ENCODE measurements around the gene LRP8.

LRP8 gene

DNA sequence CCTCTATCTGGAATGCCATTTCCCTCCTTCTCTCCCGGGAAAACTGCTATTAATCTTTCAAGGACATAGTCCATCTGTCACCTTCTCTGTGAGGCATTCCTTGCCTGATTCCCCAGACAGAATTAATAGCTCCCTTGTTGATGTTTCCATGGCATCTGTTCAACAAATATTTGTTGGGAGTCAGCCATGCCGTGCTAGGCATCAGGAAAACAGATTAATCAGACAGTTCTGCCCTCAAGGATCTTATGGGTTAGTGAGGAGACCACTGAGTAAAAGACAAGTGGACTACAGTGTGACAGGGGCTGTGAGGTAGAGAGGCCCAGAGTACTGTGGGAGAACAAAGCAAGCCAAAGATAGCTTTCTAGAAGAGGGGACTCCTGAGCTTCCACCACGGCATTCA is 78.2 kb downstream of the LRP8 start:
- Histone ChIP-seq H3K4me3 (replicated peaks; ENCODE audit: low read depth, low read length) (no peak overlapping the region), H3K36me3 (ENCODE audit: control insufficient read depth, insufficient read depth, low read length) (peaks cover 16% of the 10 kb centered on the region), H3K27me3 (replicated peaks; ENCODE audit: control insufficient read depth, insufficient read depth, low read length) (no peaks in the 10 kb centered on the region)
- TF ChIP-seq, protein P1, sequence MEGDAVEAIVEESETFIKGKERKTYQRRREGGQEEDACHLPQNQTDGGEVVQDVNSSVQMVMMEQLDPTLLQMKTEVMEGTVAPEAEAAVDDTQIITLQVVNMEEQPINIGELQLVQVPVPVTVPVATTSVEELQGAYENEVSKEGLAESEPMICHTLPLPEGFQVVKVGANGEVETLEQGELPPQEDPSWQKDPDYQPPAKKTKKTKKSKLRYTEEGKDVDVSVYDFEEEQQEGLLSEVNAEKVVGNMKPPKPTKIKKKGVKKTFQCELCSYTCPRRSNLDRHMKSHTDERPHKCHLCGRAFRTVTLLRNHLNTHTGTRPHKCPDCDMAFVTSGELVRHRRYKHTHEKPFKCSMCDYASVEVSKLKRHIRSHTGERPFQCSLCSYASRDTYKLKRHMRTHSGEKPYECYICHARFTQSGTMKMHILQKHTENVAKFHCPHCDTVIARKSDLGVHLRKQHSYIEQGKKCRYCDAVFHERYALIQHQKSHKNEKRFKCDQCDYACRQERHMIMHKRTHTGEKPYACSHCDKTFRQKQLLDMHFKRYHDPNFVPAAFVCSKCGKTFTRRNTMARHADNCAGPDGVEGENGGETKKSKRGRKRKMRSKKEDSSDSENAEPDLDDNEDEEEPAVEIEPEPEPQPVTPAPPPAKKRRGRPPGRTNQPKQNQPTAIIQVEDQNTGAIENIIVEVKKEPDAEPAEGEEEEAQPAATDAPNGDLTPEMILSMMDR (IDR thresholded peaks at IDR 0.05; ENCODE audit: insufficient read depth, low read length, poor library complexity, severe bottlenecking), result no peak
- DNase-seq (ENCODE audit: extremely low read depth, insufficient read length), result no peak

DNA sequence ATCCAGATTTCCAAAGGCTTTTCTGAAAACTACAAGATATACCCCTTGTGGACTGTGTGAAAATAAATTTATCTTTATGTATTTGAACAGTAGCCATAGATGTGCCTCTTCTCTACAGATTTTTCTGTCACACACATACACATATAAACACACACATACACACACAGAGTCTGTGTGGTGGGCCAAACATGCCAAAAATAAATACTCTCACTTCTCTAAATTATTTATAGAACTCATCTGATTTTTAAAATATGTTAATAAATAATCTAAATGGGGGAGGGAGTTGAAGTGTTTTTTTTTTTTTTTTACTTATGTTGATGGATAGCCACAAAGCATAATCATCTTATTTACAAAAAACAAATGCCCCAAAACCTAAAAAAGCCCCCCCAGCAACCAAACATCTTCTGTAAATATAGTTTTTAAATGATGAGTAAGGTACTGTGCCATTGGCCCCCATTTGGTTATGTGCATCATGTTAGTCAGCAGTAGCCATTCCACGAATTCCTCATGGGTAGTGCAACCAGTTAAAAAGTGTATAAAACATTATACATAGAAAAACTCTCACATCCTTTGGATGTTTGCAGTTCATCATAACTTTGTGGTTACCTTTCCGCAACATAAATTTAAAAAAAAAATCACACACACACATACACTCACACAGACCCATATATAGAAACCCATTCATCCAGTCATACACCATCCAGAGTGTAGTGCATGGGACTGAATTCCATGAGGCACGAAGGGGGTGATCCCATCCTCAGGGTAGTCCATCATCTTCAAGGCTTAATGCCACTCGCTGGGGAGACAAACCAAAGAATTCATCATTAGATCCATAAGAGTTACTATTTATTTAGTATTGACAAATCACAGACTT is 81.4 kb downstream of the LRP8 start:
- no peak overlapping the region for H3K4me3 ChIP-seq (replicated peaks; ENCODE audit: low read depth, low read length)
- no peaks in the 10 kb centered on the region for H3K27me3 ChIP-seq (replicated peaks; ENCODE audit: control insufficient read depth, insufficient read depth, low read length)
- DNase-seq (ENCODE audit: extremely low read depth, insufficient read length), result no peak
- H3K36me3 ChIP-seq (ENCODE audit: control insufficient read depth, insufficient read depth, low read length), result peaks cover 12% of the 10 kb centered on the region
- TF ChIP-seq, protein P1 (IDR thresholded peaks at IDR 0.05; ENCODE audit: insufficient read depth, low read length, poor library complexity, severe bottlenecking), result no peak

DNA sequence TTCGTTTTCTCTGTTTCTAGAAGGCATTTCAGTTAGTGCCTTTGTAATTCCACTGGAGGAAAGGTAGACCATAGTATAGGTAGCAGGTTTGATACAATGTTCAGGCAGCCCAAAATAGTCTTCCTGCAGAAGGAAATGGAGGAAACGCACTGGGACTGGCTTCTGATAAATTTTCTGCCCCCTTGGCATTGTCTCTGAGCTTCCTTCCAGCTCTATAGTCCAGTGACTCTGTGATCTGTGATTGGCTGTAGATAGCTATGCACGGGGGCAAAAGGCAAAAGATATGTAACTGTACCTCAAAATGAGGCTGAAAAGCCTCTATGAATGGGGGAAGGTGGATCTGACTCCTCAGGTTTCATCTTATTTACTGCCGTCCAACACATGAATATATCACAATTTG is 83.7 kb downstream of the LRP8 start:
- Histone ChIP-seq H3K36me3 (ENCODE audit: control insufficient read depth, insufficient read depth, low read length) (peaks cover 5% of the 10 kb centered on the region), H3K4me3 (replicated peaks; ENCODE audit: low read depth, low read length) (no peak overlapping the region), H3K27me3 (replicated peaks; ENCODE audit: control insufficient read depth, insufficient read depth, low read length) (no peaks in the 10 kb centered on the region)
- no peak for DNase-seq (ENCODE audit: extremely low read depth, insufficient read length)
- TF ChIP-seq, protein P1 (IDR thresholded peaks at IDR 0.05; ENCODE audit: insufficient read depth, low read length, poor library complexity, severe bottlenecking), result no peak

DNA sequence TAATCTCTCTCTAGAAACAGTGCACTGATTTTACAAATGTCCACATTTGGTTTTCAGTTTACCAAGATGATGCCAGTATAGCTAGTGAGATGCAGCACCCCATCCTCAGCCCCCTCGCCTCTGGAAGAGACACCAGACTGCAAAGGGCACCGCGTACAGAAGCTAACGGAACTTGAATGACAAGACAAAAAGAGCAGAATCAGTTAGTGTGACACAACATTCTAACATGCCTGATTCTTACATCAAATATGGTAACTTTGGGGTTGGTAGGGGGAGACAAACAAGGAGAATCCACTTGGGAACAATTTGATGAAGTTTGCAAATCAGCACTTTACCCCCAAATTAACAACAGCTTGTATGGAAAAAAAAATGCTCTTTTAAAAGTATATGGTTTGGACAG is 85.5 kb downstream of the LRP8 start:
- H3K4me3 ChIP-seq (replicated peaks; ENCODE audit: low read depth, low read length), result no peak overlapping the region
- TF ChIP-seq, protein P1 (IDR thresholded peaks at IDR 0.05; ENCODE audit: insufficient read depth, low read length, poor library complexity, severe bottlenecking), result no peak
- no peak for DNase-seq (ENCODE audit: extremely low read depth, insufficient read length)
- H3K27me3 ChIP-seq (replicated peaks; ENCODE audit: control insufficient read depth, insufficient read depth, low read length), result no peaks in the 10 kb centered on the region
- H3K36me3 ChIP-seq (ENCODE audit: control insufficient read depth, insufficient read depth, low read length), result peaks cover 3% of the 10 kb centered on the region

DNA sequence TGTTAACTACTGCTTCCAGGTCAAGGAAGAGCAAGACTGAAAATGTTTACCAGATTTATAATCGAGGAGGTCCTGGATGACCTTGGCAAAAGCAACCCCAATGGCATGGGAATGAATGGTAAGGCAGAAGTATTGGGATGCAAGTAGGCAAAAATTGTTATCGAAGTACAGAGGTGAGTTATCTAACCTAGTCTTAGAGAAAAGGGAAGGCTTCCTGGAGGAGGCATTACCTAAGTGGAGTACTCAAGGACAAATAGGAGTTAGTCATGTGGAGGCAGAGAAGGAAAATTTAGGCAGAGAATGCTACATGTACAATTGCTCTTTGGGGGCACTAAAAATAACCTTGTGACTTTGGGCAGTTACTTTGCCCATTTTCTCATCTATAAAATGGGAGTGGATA is 86.0 kb downstream of the LRP8 start:
- H3K36me3 ChIP-seq (ENCODE audit: control insufficient read depth, insufficient read depth, low read length), result peaks cover 3% of the 10 kb centered on the region
- no peak overlapping the region for H3K4me3 ChIP-seq (replicated peaks; ENCODE audit: low read depth, low read length)
- DNase-seq (ENCODE audit: extremely low read depth, insufficient read length), result no peak
- TF ChIP-seq, protein P1 (IDR thresholded peaks at IDR 0.05; ENCODE audit: insufficient read depth, low read length, poor library complexity, severe bottlenecking), result no peak
- H3K27me3 ChIP-seq (replicated peaks; ENCODE audit: control insufficient read depth, insufficient read depth, low read length), result no peaks in the 10 kb centered on the region
